ENCODE measurements around the gene EML4. TPM values are rescaled to one million over a fixed set of nuclear protein-coding genes. Genes with fewer than 3 reads are reported as not detected.

Gene EML4
- total and polyA plus RNA-seq, 2 of the 13 experiments (the other 11 are each of a cell fraction or from before 2014, with no cell fraction given) = 243 to 476 TPM

DNA sequence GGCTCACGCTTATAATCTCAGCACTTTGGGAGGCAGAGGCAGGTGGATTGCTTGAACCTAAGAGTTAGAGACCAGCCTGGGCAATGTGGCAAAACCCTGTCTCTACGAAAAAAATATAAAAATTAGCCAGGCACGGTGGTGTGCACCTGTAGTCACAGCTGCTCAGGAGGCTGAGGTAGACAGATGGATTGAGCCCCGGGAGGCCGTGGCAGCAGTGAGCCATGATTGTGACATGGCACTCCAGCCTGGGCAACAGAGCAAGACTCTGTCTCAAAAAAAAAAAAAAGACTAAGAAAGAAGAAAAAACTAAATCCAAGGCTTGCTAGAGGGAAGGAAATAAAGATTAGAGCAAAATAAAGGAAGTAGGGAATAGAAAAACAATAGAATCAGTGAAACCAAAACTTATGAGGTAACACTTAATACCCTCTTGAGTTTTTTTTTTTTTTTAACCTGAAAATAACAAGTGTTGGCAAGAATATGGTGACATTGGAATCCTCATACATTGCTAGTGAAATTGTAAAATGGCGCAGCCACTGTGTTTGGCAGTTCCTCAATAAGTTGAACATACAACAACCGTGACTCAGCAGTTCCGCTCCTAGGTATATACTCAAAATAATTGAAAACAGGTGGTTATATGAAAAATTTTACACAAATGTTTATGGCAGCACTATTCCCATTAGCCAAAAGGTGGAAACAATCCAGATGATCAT, 85.2 kb downstream of the EML4 start (continued):
- peak; percentile 87 for TF ChIP-seq NFE2L2 (IDR thresholded peaks at IDR 0.05; ENCODE audit: low read length)
- TF ChIP-seq POLR2G (IDR thresholded peaks at IDR 0.05; ENCODE audit: low read depth, low read length) = 0 out of 2 replicates have a peak, but pooled peaks have one; percentile 16
- TF ChIP-seq ZKSCAN5 (CRISPR knock-in tag; IDR thresholded peaks at IDR 0.05) = no peak

DNA sequence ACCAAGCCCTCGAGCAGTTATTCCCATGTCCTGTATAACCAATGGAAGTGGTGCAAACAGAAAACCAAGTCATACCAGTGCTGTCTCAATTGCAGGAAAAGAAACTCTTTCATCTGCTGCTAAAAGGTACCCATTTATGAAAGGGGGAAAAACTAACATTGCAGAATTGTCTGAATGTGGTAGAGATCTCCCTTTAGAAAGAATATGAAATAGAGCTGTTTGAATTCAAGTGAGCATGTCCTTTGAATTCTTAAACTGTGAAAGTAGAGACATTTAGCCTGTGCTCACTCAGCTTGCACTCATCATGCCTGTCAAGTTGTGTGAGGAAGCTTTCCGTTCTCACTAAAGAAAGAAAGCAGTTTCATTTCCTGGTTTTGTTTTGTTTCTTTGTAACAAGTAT, 87.4 kb downstream of the EML4 start:
- no peak for FAIRE-seq
- Histone ChIP-seq H3K4me2 (ENCODE audit: low read depth, low read length) (no peak overlapping the region), H3K36me3 (replicated peaks in 1 of 2; ENCODE audit: control insufficient read depth in 1 of 2, insufficient read depth in 2 of 2, low read length in 2 of 2) (peaks cover 32 to 91% of the 10 kb centered on the region in 2 experiments), H3K27me3 (ENCODE audit: control insufficient read depth in 1 of 2, insufficient read depth in 2 of 2, low read length in 2 of 2) (no peaks in the 10 kb centered on the region), H4K20me1 (ENCODE audit: insufficient read depth, low read length) (peaks cover 96% of the 10 kb centered on the region), H3K79me2 (ENCODE audit: insufficient read depth, low read length) (peaks cover 91% of the 10 kb centered on the region), H3K4me3 (replicated peaks in 1 of 3; ENCODE audit: insufficient read depth in 1 of 3, low read depth in 2 of 3, low read length in 3 of 3) (no peak overlapping the region), H3K27ac (ENCODE audit: extremely low read length, insufficient read depth, low read length) (no peak overlapping the region), H3K4me1 (ENCODE audit: insufficient read depth, low read length) (peaks cover 16% of the 10 kb centered on the region; the same call in 1 of the 2 replicates), H3K9ac (ENCODE audit: insufficient read depth, low read depth, low read length) (no peak overlapping the region), H3K9me3 (ENCODE audit: low read length) (no peaks in the 10 kb centered on the region), H2AFZ (ENCODE audit: low read length) (no peak overlapping the region)
- no TSS peak for BruUV-seq (replicated peaks)
- TF ChIP-seq PHF20 (CRISPR knock-in tag; IDR thresholded peaks at IDR 0.05) (no peak), ARID2 (CRISPR knock-in tag; IDR thresholded peaks at IDR 0.05; ENCODE audit: borderline replicate concordance) (peak; percentile 27; the same call in 1 of the 2 replicates), ZNF878 (CRISPR knock-in tag; IDR thresholded peaks at IDR 0.05) (0 out of 2 replicates have a peak, but pooled peaks have one; percentile 40), POLR2AphosphoS5 (IDR thresholded peaks at IDR 0.05; ENCODE audit: low read depth, low read length) (peak; percentile 20; the same call in 1 of the 2 replicates)
- TF ChIP-seq, protein P1, sequence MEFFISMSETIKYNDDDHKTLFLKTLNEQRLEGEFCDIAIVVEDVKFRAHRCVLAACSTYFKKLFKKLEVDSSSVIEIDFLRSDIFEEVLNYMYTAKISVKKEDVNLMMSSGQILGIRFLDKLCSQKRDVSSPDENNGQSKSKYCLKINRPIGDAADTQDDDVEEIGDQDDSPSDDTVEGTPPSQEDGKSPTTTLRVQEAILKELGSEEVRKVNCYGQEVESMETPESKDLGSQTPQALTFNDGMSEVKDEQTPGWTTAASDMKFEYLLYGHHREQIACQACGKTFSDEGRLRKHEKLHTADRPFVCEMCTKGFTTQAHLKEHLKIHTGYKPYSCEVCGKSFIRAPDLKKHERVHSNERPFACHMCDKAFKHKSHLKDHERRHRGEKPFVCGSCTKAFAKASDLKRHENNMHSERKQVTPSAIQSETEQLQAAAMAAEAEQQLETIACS (CRISPR knock-in tag; IDR thresholded peaks at IDR 0.05) = no peak
- intact Hi-C loops (cut with micrococcal nuclease; ENCODE audit: unreplicated experiment) (no loop called here), in situ Hi-C loops (cut with HindIII; ENCODE audit: extremely low pct_ligation_motif_present, low pct_unique_long_range_greater_than_20kb) (no loop called here)
- ATAC-seq = no peak
- no peak for DNase-seq (ENCODE audit: low spot score)
- CTCF ChIA-PET (ENCODE audit: low intra/inter-chr PET ratio, low total read pairs) = no interaction called here
- 95% methylated on average over 2 of the region's 2 CpGs for WGBS (ENCODE audit: low lambda C conversion rate)
- POLR2A ChIA-PET = no interaction called here

Data from HepG2 (cell line).